HG02678 (cell line): Measurements from ENCODE around the gene NELL1.

Experiments
- ATAC-seq: cut with Tn5 transposase; IDR thresholded peaks from one replicate; pipeline ENCODE4 v1.9.1; 2021; ENCODE audit warnings: mild to moderate bottlenecking, moderate library complexity; ENCODE audit not compliant: unreplicated experiment

The NELL1 gene

DNA sequence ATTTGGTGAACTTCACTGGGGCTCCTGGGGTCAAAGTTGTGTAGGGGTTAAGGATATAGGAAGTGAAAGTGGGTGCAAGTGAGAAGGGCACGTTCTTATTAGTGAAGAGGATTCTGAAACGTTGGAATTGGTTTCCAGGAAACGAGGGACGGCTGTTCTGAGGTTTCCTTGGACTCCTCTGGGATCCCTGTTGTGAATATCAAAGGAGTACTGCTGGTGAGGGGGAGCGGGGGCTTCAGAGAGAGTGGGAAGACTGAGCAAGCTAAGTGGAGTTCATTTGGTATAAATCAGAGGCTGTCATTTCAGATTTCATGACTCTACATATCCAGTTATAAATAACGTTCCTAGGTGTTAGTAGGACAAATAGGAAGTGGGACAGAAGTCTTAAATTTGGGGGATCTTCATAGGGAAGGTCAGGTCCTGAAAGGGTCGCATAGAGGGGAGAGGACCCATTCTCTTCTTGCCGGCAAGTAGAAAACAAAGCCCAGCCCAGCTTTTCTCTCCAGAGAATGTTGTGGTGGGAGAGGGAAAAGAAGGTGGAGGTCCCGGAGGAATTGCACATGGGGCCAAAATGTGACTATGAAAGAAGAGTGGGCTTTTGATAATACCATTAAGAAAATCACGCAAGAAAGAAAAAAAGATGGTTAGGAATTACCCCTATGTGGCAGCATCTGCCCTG, 1.1 kb upstream of the NELL1 start:
- ATAC-seq = no peak

DNA sequence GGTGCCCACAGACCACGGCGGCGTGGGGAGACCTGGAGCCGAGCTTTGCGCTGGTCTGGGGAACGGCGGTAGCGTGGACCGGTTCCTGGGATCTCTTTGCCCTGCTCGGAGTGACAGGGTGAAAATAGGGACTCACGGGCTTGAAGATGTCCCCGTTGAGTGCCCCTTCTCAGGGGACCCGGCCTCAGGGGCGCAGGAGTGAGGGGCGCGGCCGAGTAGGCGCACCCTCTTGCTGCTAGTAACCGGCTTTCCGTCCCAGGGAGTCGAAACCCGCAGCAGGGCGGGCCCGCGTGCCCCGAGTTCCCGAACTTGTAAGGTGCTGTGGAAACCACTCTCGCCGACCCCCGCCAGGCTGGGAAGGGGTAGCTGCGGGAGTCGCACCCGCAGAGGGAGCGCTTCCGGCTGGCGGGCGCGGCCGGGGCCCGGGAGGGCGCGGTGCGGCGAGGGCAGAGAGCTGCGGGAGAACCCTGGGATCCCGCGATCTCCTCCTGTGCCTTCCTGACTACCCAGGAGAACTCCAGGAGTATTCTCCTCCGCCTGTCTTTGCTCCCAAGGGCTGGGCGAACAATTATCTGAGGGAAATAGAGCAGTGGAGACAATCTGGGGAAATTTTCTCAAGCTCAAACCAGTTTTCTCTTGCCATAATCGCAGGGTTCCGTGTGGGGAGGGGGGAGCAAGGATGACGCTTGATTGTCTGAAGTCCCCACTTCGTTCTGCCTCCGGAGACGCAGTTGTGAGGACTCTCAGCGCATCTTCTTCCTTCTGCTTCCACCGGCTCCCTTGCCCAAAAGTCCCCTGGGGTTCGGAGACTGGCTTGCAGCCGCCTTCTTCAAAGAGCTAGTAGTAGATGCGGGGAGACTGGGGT, 666 bp downstream of the NELL1 start:
- ATAC-seq = no peak

DNA sequence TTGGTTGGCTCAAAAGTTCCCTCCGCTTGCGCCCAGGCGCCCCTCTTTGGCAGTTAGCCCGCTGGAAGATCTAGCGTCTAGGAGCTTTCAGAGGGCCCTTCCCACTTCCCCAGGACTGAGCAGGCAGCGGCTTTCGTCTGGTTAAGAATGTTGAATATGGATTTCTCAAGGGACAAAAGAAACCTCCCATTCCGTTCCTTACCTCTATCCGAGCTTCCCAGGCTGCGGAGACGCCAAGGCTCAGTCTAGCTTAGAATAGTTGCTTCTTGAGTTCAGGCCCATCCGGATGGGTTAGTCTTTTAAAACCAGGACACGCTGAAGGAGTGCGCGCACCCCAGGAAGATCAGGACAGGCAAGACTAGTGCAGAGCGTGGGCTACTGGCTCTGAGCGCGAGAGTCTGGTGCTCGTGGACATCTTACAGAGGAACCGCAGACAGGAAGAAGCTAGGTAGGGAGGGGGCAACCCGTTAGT, 1.6 kb downstream of the NELL1 start:
- no peak for ATAC-seq

DNA sequence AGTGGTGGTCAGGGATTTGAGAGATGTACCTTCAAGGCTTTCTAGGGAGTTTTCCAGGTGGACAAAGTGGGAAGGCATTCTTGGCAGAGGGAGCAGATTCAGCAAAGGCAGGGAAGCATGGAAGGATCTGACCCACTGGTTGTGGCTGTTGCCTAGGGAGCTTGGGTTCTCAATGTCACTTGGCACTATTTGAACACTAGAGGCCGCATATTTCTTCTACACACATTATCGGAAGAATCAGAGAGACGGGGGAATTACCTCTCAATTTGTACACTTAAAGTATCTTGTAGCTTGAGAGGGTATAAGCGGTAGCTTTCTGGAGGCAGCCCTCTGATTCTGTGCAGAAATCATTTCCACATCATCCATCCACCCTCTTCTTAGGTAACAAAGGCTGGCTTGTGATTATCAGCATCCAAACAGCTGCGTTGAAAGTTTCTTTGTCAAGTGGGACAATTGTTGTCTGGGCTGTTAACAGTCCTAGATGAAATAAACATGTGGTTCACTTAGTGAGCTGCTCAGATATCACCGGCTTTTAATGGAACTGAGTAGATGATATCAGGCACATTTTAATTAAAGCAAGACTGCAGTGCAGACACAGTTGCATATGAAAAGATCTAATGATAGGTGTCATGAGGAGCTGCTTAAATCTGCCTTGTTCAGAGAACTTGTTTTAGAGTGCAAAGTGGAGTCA, 2.6 kb downstream of the NELL1 start:
- ATAC-seq = peak; percentile 46

DNA sequence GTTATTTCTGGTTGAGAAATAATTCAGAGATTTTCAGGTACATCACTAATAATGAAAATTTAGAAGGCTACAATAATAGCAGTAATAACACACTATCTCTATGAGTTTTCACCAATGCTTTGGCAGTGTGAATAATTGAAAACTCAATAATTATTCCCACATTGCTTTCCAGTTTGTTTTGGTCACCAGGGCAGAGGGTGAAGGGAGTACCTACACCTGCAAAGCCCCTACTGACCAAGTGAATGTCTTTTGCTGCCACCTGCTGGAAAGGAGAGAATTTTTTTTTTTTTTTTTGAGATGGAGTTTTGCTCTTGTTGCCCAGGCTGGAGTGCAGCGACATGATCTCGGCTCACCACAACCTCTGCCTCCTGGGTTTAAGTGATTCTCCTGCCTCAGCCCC, 3.2 kb downstream of the NELL1 start:
- ATAC-seq = no peak

DNA sequence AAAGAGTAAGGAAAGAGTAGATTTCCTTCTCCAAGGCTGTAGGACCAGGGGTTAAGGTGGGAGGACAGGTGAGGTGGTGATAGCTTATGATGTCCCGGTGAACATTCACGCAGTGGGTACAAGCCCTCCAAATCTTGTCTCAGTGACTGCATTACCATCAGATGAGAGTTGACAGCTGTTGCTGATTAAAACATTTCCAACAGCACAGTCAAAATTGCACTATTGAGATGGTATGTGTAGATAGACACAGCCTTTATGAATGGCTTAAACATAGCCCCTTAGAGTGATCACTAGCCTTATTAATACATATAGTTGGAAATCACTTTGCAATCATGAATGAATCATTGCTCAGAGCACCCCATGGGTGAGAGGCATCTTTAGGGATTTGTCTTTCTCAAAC, 7.3 kb downstream of the NELL1 start:
- no peak for ATAC-seq

DNA sequence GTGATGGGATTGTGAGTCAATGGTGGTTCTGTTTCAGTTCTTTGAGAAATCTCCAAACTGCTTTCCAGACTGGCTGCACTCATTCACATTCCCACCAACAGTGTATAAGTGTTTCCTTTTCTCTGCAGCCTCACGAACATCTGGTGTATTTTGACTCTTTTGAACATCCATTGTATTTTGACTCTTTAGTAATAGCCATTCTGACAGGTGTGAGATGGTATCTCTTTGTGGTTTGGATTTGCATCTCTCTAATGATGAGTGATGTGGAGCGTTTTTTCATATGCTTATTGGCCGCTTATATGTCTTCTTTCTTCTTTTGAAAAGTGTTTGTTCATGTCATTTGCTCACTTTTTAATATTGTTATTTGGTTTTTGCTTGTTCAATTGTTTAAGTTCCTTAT, 19.4 kb downstream of the NELL1 start:
- no peak for ATAC-seq

DNA sequence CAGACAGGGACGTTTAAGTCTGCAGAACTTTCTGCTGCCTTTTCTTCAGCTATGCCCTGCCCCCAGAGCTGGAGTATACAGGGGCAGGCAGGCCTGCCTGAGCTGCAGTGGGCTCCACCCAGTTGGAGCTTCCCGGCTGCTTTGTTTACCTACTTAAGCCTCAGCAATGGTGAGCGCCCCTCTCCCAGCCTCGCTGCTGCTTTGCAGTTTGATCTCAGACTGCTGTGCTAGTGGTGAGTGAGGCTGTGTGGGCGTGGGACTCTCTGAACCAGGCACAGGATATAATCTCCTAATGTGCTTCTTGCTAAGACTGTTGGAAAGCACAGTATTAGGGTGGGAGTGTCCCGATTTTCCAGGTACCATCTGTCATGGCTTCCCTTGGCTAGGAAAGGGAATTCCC, 38.5 kb downstream of the NELL1 start:
- no peak for ATAC-seq

DNA sequence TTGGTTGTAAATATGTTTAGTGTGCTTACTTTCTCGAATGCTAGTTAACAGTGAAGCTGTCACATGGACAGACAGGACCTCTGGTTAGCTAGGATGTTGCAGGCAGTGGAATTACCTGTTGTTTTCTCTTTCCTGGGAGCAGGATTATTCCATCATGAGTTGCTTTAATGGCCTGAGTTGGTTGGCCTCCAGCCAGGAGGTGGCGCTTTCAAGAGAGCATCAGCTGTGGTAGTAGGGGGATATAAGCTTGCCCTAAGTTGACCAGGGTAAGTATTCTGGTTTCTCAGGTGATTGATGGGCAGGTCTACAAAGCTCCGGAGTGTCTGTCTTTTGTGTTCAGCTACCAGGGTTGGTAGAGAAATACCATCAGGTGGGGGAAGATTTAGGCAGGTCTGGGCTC, 43.5 kb downstream of the NELL1 start:
- no peak for ATAC-seq

DNA sequence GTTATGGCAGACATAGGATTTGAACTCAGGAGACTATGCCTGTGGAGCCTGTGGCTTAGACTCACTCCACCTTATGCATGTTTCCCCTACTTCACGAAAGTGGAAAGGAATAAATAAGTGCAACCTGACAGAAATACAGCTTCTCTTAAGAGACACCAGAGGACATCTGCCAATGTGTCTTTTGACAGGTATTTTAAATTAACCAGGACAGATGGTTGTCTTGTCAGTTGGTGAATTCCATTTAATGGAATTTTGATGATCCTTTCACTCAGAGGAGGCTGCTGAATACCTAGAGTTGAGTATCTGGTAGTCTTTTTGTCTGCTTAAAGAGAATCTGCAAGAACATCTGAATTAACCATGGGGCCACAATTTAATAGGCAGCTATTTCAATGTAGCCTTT, 46.1 kb downstream of the NELL1 start:
- ATAC-seq = no peak

DNA sequence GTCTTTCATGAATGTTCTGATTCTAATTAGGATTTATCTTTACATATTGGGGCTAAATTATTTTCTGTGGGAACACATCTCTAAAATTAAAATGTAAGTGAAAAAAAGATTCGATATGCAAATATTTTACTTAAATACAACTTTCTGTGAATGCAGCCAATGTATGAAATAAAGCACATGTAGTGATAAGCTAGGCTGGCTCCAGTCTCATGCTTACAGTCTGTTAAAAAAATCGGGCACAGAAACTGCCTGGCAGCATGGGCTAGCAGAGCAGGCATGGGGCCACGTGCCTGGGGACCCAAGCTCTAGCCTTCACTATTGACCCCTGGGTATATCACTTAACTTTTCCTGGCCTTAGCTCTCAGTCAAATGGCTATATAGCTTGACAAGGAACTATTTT, 46.5 kb downstream of the NELL1 start:
- no peak for ATAC-seq

DNA sequence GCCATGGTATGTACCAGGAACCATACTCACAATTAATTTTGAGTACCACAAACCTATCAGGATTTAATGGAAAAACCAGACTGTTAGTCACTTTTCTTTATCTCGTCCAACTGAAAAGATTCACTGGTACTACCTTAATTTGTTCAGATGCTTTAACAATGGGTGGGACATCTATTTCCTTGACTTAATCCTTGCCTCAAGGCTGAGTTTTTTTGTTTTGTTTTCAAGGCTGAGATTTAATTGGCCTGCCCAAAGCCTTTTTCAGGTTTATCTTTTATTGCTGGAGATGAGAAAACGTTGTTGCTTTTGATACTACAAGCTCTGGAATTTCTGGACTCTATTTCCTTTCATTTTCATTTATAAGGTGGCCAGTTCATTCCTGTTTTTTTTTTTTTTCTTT, 50.4 kb downstream of the NELL1 start:
- ATAC-seq = no peak

DNA sequence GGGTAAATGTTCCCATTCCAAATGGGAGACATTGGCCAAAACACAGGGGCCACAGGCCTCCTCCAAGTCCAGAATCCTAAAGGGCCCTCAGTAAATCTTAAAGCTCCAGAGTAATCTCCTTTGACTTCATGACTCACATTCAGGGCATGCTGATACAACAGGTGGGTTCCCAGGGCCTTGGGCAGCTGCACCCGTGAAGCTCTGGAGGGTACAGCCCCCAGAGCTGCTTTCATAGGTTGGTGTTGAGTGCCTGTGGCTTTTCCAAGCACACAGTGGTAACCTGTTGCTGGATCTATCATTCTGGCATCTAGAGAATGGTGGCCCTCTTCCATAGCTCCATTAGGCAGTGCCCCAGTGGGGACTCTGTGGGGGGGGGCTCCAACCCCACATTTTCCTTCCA, 54.0 kb downstream of the NELL1 start:
- no peak for ATAC-seq

DNA sequence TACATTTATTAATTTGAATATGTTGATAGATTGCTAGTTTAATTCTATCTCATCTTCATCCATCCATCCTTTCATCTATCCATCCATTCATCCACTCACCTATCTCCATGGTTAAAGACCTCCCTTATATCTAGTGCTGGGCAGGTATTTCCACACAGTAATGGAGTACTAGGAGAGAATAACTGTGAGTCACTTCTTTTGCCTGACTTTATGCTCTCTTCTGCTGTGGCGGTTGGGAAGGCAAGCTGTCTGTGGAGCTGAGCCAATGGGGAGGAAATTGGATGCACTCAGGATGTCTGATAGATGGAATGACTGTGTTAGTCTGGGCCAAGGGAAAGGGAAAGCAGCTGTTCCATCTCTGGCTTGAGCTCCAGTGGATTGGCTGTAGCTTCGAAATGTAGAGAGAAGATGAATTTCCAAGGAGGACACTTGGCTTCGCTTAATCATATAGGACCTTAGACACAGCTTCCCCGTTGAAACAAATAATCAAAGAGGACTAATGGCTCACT, 60.3 kb downstream of the NELL1 start:
- ATAC-seq = no peak

DNA sequence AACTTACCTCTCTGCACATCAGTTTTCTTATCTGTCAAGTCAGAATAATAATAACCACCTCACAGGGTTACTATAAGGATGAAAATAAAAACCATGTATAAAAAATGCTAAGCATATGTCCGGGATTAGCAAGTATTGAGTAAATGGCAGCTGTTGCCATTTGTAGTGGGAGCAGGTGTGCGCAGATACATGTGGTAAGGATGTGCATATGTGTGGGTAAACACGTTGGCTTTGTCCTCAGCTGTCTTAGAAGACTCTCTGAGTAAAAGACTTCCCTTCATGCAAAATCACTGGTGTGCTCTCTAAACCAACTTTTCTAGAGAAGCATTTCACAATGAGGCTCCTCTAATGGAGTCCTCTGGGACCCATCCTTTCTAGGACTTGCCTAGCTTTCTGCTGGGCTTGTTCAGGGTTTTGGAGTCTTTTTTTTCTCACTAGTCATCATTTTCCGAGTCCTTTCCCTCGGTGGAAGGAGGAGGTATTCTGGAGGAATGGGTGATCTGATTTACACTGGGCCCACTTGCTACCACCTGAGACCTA, 62.4 kb downstream of the NELL1 start:
- ATAC-seq = no peak

DNA sequence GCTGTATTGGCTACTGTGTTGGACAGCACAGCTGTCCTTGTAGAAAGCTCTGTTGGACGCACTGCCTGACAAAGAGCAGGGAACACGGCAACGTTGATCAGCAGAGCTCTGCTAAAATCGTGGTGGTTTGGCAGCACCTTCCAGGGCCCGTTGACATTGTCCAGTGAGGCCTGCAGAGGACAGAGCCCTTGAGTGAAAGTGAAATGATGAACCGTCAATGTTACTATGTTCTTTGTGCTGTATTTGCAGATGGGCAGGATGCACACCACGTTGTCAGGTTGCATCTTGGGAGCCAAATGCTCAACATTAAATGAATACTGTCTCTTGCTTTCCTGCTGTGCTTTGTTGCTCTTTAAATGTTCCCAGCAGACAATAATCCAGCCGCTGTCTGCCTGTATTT, 69.7 kb downstream of the NELL1 start:
- no peak for ATAC-seq

DNA sequence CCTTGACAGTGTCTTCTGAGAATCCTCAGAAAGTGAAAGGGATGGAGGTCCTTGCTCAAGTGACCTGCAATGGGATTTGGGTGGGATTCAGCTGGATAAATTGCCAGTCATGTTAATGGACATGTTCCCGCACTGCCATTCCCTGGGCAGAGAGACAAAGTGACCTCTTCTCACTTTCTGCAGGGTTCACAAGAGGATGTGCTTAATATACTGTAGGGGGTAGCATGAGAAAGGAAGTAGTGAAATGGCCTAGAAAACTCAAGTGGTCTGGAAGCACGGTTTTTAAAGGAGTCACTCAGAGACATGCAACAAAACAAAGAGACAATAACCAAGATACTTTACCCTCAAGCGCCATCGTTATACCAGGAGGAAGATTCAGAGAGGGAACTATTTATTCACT, 70.2 kb downstream of the NELL1 start:
- no peak for ATAC-seq

DNA sequence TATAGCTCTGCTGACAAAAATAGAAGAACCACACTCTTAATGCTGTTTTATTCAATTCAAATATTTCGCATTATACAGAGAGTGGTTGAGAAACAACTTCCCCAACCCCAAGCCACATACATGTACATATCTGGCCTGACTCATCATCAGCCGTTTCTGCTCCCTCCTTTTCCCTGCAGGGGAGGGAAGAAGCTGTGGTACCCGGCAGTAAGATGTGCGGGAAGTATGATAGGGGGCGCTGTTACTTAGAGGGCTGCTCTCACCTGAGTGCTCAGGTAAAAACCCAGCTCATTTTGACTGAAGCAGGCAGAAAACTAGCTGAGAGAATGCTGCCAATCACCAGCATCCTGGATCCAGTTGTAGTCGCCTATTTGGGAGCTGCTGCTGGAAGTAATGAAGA, 85.5 kb downstream of the NELL1 start:
- ATAC-seq = no peak

DNA sequence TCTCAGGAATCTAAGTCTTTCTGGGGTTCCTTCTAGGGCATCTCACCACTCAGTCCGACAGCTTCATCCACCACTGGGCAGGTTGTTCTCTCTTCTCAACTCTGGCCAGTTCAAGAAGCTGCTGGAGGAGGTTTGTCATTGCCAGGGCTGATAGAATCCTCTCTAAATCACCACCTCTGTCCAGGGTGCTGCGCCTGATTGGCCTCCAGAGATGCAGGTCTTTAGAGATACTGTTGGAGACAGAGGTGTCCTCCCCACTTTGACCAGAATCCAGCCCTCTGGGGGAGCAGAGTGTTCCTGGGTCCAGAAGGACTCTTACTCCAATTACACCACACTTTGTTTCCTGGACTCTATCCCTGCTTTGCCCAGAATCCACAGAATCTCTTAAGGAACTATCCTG, 90.2 kb downstream of the NELL1 start:
- no peak for ATAC-seq

DNA sequence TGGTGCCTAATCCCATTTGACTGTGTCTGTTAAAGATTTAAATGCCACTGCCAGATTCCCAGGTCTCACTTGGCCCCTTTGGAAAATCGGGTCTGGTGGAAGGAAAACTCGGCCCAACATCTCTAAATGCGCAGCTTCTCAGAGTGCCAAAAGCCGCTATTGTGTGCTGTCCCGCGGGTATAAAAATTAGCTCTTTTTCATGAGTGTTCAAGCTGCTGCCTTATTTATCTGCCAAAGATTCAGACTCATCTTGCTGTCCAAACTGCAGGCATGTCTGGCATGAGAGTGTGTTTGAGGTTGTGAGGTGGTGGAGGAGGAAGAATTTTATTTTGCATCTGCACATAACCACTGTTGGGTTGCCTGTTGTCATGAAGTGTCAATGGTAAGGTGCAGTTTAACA, 91.4 kb downstream of the NELL1 start:
- ATAC-seq = no peak

DNA sequence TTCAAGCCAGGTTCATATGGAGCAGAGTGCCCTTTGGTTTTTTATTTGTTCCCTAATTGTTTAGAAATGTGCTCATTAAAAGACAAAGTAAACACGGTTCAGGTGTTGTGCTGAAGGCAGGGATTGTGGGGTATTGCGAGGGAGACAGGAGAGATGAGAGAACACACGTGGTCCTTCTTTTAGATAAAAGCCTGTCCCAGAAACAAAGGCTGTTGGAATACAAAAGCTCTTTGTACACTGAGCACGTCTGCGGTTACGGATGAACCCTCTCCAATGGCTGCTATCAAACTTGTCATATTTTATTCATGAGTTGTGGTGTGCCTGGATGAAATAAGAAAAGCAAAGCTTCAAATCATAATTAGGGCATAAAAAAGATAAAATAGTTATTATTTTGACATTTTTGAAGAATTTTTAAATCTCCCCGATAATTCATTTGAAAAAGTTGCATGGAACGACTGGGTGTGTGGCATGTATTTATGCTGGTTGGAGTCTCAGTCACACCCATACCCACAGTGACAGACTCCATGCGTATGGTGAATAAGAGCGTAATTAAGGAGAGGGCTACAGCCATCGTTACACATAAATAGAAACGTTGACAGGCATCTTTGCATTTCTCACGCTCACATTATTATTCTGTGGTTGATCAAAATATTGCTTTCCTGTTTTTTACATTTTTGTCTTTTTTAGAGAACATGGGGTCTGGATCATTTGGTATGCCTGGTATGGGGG, 92.9 kb downstream of the NELL1 start:
- ATAC-seq = no peak
